Sigmoid colon (tissue), 3 donors: Measurements from ENCODE around the gene RASSF5.

Source experiments
- CTCF ChIP-seq, 4 experiments: fragments of 450-650 bp in 3 of 4; fragments of 200-600 bp in 1 of 4; IDR thresholded peaks; one replicate each; pipeline ENCODE4 v1.5.1; 2016 to 2019; ENCODE audit warnings: antibody characterized with exemption in 4 of 4, mild to moderate bottlenecking in 3 of 4, moderate library complexity in 2 of 4
- POLR2A ChIP-seq, 2 donors: fragments of 450-650 bp; IDR thresholded peaks; one replicate each; pipeline ENCODE4 v1.6.1; 2016; ENCODE audit warnings: antibody characterized with exemption in 2 of 2, mild to moderate bottlenecking in 2 of 2, moderate library complexity in 2 of 2

DNA sequence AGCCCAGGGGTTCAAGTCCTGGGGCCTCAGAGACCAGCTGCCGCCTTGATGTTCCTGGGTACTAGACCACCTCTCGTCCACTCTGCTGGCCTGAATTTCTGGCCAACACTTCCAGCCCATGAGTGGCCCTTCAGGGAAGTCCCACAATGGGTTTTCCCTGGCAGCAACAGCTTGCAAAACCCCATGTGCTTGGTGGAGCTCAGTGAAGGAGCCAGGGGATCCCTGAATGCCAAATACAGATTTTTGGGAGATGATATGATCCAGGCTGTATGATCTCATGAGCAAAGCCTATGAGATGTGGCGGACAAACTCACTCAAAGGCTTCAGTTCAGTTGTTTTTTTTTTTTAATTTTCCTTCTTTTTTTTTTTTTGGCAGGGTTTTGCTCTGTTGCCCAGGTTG, 9.6 kb upstream of the RASSF5 start:
- no peak for TF ChIP-seq CTCF (IDR thresholded peaks at IDR 0.05)
- TF ChIP-seq POLR2A (IDR thresholded peaks at IDR 0.05): no peak
